GM18861 (cell line): ENCODE measurements around the gene DCST2.
A peak's percentile ranks its signal among the peaks of the same experiment; 100 is the strongest.

Experiments
- ATAC-seq: cut with Tn5 transposase; IDR thresholded peaks from one replicate; pipeline ENCODE4 v1.9.1; 2021; ENCODE audit not compliant: unreplicated experiment

Gene DCST2

DNA sequence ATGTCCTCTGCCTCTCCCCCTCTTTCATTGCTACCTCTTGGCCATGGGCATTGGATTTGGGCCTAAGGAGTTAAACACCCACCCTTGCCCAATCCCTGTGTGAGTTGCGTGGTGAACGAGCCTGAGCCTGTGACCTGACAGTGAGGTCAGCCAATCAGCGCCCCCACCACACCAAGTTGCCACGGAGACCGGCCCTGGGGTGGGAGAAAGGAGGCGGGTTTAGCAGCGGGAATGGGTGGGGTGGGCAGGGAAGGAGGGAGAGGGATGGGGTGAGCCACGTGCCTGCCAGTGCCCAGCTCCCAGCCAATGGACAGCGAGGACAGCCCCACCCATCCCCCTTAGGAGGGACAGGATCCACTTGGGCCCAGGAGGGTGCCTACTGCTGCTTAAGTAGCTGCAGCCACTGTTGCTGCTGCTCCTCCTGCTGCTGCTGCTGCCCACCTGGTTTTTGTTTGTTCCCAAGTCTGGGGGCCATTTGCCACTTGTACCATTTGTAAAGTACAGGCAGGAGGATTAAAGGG is 21.5 kb downstream of the DCST2 start:
- no peak for ATAC-seq

GRCh38 chr1:155011437-155012025 is 22.1 kb downstream of the DCST2 start:
- ATAC-seq, result no peak

DNA sequence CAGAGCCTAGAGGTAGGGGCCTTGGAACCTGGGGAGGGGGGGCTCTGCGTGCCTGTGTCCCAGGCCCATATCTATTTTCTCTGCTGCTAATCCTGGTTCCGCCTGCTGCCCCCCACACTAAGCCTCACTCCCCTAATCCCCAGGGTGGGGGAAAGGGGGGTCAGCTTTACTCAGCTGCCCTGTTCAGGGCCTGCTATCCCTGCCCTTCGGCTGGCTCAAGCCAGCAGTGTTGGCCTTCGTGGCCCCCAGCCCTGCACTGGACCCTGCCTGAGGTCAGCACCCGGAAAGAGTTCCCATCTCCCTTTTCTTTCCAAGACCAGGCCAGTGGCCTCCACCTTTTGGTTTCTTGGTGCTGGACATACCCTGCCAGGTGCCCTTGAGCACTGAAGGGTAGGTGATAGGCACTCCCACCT is 22.6 kb downstream of the DCST2 start:
- no peak for ATAC-seq

DNA sequence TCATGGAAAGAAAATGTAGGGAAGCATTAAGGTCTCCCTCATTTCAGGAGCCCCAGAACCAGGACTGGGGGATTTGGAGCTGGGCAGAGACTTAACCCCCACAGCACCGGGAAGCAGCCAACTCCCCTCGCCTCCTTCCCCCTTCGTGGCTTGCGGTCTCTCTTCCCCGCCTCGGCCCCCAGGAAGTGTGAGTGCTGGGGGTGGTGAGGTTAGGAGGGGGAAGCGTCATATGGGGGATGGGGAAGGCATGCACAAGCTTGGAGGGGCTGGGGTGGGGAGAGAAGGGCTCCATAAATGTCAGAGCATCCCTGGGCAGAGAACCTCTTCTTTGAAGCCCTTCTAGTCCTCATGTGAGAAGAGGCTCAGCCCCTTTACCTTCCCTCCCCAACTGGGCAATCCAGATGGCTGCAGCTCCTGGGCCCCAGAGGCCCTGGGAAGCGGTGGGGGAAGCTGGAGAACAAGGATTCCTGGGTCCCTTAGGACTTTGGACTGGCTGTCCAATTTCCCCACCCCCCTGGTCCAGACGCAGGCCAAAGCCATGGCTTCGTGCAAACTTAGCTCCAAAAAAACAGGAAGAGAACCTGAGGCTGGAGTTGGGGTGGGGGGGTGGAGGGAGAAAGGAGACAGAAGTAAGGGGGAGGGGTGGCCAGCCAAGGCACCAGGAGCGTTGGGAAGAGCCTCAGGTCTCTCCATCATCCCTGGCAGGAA is 23.2 kb downstream of the DCST2 start:
- ATAC-seq, result no peak

DNA sequence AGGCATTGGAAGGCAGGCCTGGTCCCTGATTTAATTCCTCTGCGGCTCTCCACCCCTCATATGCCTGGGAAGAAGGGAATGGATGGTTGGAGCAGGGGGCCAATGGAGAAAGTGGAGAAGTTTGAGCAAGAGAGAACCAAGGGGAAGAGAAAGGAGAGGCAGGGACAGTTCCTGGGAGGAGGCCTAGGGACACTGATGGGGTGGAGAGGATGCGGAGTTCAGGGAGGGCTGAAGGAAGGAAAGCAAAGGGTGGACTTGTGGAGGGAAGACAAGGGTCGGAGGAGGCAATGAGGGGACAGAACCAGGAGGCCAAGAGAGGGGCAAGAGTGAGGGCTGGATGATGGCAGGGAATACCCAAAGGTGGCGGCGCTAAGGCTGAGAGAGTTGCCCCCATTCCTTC is 23.8 kb downstream of the DCST2 start:
- ATAC-seq, result no peak

GRCh38 chr1:155009221-155009711 is 24.3 kb downstream of the DCST2 start:
- ATAC-seq, result no peak

DNA sequence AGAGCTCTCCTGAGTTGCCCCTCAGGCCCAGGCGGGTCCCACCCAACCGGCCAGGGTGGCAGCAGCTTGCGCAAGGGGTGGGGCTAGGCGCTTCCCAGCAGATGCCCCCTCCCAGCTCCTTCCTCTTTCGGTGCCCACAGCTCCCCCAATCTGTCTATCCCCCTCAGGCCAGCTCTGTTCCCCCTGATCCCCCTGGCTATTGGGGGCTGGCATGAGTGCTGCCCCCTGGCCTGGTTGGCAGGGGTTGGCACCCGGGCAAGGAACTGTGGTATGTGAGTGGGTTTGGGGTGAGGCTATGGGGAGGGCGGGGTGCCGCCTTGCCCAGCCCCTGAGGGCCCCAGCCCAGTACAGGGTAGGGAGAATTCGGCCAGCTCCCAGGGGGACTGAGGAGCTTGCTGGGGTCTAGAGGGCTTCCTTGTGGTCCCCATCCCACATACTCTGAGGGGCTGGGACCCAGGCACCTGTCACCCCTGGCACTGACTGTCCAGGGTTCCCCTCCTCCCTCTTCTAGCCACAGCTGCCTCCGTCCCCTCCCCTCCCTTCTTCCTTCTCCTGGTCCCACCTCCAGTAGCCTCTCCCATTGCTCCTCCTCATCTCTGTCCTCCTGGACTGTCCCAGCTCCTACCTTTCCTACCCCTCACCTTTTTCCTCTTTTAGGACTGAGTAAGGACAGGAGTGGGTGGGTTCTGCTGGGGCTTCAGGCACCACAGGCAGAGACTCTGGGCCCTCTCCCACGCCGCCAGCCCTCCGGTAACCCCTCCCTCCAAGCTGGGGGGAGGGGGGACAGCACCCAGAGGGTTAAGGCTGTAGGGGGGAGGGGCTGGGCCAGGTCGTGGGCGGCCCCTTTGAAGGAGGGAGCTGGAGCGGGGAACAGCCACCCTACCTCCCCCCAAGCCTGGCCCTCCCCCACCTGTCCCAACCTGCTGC is 25.3 kb downstream of the DCST2 start:
- ATAC-seq, result no peak

DNA sequence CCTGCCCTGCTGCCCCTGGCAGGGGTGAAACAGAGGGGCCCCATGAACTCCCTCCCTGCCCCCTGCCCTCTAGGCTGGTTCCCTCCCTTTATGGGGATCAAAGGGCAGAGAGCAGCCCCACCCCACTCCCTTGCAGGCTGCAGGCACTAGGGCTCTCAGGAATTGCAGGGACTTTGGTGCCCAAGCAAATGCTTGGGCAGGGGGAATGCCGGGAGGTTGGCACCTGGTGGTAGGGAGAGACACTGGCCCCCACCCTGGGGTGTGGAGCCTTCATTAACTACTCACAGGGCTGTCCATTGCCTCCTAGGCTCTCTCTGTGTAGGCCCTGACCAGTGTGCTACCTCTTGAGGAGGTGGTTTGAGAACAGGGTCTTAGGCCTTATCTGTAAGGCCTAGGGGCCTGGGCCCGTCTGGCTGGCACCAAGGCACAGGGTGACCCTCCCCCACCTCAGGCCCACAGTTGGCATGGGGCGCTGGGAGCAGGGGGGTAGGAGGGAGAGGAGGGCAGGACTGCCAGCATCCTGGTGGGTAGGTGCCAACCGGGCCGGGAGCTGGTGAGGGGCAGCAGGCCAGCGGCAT is 26.2 kb downstream of the DCST2 start:
- no peak for ATAC-seq

GRCh38 chr1:155006601-155007101 is 26.9 kb downstream of the DCST2 start:
- no peak for ATAC-seq

- no peak for ATAC-seq
Observed at GRCh38 chr1:155005076-155006011, 28.2 kb downstream of the DCST2 start.

GRCh38 chr1:155004352-155005075 is 29.1 kb downstream of the DCST2 start:
- no peak for ATAC-seq

GRCh38 chr1:155003766-155004351 is 29.7 kb downstream of the DCST2 start:
- ATAC-seq, result no peak

DNA sequence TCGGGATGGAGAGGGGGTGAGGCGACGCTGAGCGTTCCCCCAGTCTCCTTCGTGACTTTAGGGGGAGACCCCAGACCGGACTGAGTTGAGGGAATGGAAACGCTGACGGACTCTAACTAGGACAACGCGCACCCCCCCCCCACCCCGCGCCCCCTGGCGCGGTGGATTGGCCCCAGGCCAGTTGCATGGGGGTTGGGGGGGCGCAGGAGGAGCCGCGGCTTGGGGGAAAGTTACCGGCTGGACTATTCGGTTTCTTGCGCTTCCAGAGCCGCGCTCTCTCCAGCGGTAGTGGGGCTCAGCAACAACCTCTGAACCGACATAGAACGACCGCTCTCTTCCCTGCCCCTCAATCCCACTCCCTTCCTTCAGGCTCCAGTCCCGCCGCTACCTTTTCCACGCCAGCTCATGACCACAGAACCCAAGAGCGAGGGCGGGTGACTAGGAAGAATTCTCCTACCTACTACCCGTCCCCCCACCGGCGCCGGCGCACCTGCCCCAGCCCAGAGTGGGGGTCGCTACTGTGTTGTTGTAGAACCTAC is 30.3 kb downstream of the DCST2 start:
- no peak for ATAC-seq

GRCh38 chr1:155002464-155003226 is 30.9 kb downstream of the DCST2 start, which contains the start of gene ZBTB7B:
ZBTB7B (plus strand) TSS chr1:155002802; CDS start chr1:155014661, 11,859 bp downstream.
- ATAC-seq, result no peak

DNA sequence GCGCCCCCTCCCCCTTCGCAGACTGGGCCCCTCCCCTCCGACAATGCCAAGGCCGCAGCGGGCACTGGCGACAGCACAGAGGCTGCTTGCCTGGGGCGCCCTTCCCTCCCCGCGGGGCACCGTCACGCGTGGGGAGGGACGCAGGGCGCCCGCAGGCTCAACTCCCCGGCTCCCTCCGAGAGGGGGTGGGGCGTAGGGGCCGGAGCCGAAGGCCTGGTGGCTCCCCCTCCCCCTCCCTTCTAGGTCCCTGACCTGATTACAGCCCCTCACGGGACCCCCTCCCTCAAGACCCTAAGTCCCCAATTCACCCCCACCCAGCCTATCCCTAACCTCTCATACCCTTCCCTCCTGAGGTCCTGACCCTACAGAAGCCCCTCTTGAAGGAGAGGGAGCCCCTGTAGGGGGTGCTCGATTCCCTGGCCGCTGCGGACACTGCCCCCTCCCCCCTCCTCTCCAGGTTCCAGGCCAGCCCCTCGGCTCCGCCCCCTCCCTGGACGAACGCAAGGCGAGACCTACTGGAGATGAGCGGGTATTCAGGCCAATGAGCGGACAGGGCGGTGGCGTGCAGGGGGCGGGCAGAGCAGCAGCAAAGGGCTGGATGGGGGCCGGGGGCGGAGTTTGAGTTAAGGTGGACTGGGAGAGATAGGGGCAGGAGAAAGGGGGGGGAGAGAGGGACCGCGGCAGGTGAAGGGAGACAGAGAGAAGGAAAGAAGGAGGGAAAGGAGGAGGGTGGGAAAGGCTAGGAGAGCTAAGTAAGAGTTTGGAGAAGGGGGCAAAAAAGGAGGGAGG is 31.7 kb downstream of the DCST2 start:
- ATAC-seq, result peak; percentile 40

DNA sequence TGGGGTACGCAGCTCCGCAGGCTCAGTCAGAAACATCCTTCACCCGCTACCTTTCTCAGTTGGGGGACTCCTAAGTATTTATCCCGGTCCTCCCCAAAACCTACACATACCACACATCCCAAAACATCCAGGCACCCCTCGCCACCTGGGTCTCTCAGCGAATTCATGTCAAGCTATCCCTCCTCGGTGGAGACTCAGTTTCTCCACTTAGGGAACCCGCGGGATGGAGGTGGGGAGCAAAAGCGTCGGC is 32.2 kb downstream of the DCST2 start:
- ATAC-seq, result no peak
